OCI-M2 (cell line): ENCODE data around the gene NR2E1.

Experiments used
- DNase-seq: peaks from one replicate; lab custom pipeline; 2025; ENCODE audit not compliant: unreplicated experiment; lab: John Stamatoyannopoulos, UW

The NR2E1 gene

DNA sequence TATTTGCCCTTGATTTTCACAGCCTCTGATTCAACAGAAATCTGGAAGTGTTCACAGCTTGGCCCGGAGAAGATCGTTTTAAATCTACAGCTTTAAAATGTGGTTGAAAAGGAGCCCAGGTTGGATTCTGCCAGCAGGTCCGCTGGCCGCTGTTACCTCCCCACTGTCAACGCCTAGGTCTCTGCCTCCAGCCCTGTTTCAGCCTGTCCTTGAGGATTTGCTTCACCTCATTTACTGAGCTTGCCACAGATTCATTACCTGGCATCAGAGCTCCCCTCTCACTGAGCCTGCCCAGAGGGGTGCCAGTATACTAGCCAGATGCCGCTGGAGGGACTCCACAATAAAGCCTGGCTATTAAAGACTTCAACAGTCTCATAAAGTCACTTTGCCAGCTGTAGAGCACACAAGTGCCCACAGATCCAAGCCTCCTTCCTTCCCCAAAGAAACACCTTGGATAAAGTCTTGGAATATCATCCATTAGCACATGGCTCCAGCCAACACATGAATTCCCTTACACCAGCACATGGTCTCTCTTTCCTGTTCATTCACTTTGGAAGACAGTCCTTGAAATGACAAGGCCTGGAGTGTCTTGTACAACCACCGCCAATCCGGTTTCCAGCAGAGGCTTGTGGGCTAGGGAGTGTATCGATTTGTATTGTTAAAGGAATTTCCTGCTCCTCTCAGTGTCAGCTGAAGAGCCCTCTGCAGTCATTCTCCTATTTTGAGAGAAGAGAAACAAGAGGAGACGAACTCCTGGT lies 9.5 kb upstream of the NR2E1 start:
- no peak for DNase-seq

DNA sequence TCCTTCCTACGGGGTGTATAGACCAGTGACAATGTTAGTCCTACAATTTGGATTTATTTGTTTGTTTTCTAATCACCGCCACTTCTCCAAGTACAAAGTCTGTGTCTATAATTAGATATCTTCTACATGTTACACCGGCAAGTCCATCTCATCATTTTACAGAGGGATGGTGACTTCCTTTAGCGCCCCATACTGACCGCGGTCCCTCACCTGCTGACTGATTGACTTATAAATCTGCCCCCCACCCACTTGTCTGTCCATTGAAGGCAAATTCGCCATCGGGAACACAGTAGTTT lies 8.9 kb upstream of the NR2E1 start:
- no peak for DNase-seq

DNA sequence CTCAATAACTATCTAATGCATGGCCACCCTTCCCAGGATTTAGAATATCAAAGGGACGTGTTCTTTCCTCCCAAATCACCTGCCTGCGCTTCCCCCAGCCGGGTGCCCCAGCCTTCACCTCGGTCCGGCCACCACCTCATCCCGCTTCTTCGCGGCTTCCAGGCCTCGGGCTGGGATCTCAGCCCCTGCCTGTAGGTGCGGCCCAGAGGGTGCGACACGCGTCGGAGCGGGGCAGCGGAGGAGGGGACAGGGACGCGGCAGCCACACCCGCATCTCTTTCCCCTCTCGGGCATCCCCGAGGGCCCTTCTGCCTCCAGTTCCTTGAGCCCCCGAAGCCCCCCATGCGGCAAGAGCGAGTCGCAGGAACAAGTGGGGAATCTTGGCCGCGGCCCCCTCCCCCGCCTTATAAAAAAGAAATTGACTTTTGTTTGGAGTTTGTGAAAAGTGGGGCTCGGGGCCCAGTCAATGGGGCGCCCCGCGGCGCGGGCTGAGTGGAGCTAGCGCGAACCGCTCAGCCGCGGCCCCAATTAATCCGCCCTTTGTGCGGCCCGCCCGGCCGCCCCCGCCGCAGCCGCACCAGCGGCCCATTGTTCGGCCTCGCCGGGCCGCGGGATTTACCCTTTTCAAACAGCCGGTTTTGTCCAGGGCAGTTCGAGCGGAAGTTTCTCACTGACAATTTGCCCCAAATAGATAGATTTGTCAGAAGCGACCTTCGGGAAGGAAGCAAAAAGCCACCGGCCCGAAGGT lies 8.4 kb upstream of the NR2E1 start:
- DNase-seq: no peak

DNA sequence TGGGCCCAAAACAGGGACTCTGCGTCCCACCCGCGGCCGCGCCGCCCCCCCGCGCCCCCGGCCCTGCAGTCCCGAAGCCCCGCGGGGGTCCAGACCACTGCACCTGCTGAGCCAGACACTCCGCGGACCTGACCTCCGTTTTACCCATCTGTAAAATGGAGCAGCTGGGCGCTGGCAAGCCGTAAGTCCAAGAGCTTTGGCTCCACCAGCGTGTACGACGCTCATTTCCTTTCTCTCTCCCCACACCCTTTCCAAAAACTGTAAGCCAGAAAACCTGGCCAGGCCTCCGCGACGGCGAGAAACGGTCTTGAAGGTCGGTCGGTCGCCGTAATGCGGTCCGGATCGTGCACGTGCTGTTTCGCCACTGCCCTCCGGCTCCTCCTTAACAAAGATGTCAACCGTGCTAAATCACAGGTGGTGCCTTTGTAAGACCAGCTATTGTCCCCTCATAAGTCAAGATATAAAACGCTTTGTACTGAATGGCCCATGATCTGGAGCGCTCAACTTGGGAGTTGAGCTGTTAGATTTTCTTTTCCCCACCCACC lies 7.8 kb upstream of the NR2E1 start:
- no peak for DNase-seq

DNA sequence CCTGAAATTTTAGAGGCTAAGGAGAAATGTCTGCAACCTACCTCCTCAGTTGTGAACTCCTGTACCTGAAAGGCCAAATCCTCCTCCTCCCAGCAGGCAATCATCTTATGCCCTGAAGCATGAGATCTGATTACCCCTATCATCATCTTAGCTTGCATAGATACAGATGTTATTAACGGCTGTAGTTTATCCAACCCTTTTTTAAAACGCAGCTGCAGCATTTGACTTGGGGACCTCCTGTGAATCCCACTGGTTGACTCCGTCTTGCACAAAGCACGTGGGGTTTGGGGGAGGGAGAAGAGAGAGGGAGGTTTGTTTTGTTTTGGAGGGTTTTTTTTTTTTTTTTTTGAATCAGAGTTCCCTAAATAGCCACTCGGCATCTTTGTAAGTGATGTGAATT lies 5.8 kb upstream of the NR2E1 start:
- DNase-seq: no peak

DNA sequence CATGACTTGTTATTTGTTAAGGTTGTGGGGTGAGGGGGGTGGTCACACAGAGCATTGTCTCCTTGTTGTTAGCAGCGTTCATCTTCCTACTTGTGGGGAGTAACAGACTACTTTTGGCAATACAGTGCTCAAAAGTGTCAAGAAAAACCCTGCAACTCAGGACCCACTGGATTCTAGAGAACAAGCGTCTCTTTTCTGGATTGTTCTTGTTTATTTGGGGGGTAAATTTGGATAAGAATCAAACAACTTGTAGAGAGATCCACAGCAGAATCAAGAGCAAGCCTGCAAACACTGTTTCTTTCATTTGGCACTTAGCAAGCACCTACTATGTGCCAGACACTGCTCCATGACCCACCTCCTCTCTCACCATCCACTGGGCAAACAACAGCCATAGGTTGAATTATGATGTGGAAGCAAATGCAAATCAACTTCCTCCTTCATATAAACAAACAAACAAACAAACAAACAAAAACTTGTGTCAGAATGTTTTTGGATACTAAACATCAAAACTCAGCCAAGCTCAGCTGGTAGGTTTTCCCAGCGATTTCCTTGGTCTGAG lies 4.0 kb upstream of the NR2E1 start:
- no peak for DNase-seq

DNA sequence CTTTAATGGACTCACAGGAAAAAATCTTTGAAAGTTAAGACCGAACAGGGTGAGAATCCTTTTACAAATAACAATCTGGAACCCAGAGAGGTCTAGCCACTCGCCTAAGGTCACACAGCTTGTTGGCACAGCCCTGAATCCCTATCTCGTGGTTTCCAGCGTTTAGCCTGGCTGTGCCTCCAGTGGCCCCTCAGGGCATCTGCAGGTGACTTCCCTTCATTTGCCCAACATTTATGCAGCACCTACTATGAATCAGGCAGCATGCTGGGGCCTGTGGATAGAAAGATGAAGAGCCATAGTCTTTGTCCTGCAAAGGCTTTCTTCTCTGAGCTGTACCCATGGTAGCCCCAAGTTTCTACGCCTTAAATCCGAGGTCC lies 2.6 kb upstream of the NR2E1 start:
- no peak for DNase-seq

DNA sequence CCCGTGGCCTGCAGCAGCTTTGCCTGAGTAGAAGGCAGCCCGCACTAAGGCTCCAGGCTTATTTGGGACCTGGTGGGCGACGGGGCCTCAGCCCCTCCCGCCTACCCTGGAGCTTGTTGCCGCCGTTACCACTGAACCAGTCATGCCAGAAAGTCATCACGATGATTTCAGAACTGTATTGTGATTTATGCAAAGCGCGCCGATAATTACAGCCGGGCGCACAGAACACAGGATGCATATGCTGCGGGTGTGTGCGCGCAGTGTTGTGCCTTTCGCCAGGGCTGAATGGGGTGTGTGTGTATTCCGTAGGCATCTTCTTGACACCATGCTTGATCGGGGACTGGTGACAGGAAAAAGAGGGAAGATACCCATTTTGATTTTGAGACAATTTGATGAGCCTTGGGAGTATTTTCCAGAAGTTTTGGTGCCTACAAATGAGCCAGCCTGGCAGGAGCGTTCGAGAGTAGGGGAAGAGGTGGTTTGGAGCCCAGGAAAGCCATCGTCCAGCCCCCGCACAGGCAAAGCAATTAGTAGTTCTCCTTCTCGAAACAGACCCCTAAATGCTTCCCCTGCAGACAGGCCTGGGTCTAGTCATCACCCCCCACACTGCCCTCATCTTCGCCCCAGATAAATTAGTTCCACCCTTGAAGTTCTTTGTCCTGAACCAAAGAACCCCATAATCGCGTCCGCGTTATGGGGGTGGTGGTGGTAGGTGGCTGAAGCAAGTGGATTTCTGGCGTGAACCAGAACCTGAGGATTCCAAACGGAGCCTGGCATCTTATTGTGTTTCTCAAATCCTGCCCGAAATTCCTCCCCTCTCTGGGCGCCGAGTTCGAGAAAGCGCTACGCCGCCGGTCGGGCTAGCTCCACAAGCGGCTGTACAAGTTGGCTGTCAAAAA lies 1.9 kb upstream of the NR2E1 start:
- no peak for DNase-seq

DNA sequence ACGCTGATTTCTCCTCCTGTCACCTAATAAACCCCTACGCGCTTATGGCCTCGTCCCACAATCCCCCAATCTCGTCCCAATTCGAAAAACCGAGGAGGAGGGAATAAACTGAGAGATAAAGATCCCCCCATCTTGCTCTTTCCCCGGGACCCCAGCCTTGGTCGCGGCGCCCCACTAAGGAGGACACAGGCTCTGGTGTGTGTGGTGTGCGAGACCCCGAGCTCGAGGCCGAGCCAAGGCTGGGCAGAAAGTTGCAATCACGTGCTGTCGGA lies 1.3 kb upstream of the NR2E1 start:
- no peak for DNase-seq

DNA sequence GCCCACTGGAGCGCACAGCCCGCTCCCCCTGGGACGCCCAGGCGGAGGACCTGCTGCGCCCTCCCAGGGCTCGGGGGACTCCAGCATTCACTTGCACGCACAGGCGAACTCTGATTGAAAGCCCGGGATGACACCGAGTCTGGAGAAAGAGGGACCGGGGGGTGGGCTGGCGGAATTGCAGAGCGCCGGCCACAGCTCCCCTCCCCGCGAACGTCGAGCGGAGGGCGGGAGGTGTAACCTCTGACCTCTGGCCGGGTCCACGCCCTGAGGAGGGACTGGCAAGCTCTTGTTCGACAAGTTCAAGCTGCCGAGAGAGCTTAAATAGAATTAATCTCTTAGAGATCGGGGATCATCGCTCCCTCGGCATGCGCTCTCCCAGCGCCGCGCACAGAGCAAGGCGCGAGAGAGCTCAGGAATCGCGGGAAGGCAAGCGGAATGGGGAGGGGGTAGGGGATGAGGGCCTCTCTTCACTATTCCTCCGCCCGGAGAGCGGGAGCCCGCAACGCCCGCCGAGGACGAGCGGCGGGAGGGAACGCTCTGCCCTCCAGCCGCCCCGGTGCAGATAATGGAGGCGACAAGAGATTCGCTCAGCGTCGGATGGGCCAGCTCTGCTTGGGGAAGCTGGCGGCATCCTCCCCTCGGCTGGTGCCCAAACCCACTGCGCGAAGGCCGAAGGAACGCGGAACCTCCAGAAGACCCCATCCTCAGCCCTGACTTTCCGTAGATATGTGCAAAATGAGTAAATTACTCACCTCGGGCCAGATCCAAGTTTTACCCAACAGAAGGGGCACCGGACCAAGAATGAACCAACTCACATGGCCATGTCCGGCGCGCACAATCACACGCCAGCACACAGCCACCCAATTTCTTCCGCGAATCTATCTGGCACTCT lies 761 bp upstream of the NR2E1 start:
- no peak for DNase-seq

DNA sequence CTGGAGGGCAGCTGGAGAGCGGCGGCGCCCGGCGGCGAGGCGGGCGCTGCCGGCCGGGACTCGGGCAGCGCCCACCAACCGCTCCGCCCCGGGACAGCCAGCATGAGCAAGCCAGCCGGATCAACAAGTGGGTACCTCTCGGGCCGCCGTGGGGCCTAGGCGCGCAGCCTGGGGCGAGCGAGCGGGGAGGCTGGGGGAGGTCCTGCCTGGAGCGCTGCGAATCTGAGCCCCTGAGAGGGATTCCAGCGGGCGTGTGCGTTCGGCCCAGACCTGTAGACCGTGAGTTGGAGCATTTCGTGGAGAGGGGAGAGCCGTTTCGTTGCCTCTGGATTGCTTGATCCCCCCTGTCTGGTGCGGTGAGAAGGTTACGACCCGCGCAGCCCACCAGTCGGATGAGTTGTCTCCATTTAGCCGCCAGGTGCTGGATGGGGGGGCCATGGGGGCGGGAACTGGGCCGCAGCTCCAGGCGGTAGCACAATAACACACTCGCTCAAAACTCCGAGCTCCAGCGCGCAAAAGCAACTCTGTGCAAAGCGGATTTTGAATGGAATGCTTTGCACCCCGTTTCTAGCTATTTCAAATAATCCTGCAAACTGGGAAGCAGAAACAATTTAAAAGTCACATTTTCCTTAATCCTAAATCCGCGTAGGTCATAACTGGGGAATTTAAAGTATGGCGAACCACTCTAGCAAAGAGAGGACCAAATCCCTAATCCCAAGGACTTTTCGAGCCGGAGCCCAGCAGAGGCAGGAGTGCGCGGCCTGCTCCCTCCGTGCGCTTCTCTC lies 1.0 kb downstream of the NR2E1 start:
- DNase-seq: no peak

DNA sequence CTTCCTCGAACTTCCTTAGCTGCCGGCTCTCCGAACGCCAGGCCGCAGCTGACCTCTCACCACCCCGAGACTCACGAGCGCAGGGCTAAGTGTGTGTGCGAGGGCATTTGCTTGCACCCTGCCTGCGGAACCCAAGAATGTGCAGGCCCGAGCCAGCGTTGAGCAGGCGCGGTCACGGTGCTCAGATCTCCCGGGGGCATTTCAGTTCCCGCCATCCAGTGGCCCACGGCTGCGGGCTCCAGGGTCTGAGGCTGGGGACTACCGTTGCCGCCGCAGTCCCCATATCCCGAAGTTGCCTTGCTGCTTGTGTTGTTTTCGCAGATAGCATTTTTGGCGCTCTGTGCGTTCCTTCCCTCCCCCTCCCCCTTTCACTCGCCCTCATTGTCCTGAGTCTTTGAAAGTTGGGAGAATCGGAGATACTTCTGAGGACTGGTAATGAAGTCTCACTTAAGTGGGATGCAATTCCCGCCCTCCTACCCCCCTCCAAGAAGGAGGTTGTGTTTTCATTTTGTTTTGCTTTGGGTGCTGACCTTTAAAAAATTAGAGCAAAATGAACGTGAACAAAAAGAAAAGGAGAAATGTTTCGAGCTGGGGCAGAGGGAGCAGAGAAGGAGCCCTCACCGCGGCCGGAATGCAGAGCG lies 1.7 kb downstream of the NR2E1 start:
- no peak for DNase-seq

DNA sequence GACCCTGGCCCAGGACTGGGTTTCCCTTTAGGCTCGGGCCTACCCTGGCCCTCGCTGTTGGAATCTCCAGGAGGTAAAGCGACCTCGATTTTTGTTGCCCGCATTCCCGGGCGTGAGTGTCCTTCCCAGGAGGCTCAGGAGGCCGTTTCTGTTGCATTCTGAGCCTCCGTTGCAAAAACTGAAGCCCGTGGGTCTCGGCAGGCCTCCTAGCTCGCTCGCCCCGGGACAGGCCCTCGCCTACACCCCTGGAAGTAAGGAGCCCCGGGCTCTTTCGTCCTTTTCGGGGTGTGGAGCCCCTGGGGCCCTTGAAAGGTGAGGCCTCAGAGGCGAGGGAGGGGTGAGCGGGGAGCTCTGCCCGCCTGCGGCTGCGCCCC lies 2.3 kb downstream of the NR2E1 start:
- DNase-seq: no peak

DNA sequence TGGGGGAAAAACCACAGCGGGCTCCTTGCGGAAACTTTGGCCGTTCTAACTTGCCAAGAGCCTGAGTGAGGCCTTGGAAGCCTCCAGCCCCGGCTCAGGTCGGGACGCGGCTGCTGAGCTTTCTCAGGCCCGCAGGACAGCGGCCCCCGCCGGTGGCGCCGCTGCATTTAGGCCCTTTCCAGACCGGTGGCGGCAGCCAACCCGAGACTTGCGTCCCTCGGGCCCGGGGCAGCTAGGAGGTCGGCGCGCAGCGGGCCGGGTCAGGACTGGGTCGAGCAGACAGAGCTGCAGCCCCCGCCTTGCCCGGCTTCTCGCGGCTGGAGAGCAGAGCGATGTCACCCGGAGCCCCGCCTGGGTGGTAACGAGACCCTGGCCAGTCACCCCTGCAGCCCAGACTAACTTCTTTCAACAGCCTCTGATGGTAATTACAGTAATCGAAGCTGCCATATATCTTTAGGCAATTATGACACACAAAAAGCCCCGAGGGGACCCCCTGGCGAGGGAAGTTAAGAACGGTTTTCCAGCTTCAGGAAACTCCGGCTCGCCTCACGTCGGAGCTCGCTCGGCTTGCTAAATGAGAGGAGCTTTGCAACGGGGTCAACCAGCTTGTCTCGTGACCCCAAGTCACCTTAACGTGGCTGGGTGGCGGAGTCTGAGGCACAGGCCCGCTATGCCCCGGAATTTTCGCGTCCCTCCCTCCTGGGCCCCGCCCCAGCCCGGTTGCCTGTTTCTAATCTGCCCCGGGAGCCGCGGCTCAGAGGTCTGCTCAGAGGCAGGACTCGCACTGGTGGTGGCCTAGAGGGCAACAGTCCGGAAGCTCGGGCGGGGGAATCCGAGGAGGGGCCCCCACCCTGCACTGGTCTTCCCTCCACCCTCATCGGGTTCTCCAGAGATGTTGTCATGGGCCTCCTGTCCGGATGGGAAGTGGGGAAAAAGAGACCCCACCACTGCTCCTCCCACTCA lies 3.0 kb downstream of the NR2E1 start:
- DNase-seq: no peak

DNA sequence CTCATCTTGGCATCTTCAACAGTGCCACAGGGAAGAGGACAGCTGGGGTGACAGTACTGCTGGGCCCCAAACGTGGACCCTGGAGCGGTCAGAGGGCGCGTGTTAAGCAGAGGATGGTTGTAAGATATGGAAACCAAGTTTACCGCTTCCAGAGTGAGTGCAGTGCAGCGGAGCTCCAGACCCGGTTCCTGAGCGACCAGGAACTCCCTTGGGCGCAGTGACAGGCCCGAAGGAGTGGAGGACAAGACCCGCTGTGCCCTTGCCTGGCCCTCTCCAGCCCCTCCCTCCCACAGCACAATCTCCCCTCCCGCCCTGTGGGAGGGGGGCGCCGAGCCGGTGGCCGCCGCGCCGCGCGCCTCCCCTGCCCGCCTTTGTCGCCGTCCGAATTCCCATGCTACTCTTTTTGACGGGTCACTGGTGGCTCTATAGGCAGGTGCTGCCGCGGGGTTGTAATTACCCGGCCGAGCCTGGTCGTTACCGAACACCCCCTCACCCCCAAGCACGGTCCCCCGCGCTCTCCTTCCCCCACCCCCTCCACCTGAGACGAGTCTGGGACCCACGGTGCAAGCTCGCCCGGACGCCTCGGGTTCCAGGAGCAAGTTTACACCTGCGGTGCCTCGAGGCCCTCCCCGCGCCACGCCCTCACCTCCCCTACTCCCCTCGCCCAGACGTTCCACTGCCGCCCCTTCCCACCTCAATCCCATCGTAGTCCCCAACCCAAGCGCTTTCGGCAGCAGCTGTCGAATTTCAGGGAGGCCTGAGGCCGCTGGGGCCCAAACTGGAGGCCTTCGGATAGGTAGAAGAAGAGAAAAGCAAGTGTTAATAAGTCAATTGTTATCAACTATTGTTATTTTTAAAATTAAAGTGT lies 3.9 kb downstream of the NR2E1 start:
- no peak for DNase-seq

DNA sequence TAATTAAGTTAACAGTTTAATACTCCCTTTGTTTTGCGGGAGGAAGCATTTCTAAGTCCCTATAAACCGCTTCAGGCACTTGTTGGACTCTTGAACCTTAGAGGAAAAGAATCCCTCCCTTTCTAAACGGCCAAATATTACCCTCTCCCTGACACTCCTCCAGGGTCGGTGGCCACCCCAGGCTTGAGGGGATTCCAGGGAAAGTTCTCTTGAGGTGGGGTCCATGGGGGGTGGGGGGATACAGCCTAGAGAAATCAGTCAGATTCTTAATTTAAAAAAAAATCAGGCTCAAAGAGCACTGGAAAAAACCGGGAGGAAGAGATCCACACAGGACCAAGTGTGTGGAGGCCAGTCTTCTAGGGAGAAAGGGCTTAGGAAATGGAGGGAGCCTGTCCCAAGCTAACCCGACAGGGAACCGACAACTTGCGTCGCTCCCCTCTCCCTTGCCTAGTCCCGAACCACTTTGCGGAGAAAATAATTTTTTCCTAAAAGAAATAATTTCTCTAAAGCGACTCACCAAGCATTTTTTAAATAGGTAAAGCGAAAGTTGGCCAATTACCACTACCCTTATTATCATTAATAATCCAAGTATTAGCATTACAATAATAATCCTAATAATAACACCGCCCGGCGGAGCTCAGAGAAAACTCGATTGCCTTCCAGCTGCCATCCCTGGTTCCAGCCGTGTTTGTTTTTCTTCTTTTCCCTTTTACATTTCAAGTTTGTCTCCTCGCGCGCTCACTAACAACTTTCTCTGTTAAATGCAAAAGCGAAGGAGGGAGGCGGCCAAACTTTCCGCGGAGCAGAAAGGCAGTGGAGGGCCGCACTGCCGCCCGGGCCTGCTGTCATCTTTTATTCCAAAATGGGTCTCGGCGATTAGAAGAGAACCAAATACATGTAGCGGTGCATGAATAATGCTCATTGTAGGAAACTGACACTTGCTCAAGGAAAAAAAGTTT lies 4.8 kb downstream of the NR2E1 start:
- no peak for DNase-seq
